ENCODE measurements around the gene COL17A1.

The COL17A1 gene

DNA sequence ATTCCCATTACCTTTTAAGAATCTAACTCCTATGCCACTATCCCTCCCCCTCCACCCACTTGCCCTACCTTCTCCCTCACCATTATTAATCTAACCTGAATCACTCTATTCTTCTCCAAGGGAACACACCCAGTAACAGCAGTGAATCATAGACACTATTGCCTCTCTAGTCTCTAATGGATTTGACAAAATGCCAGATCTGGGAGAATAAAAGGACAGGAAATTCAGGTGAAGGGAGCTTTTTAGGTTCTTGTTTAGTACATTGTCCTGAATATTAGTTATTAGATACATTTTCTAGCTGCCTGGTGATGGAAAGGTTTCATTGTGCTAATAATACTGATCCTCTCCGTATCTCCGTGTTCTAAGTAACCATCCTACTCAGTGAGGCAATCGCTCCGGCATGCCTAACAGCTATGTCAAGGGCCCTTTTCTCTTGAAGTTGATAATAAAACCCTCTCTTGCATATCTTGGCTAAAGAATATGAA is 32.2 kb upstream of the COL17A1 start:
- Histone ChIP-seq H3K4me3 (ENCODE audit: low read length) (no peak overlapping the region), H3K4me1 (ENCODE audit: control insufficient read depth, low read depth, low read length) (no peaks in the 10 kb centered on the region), H4K5ac (ENCODE audit: low read length) (no peak overlapping the region), H3K18ac (ENCODE audit: low read length) (no peak overlapping the region), H2BK5ac (ENCODE audit: low read length) (no peak overlapping the region), H3K9ac (ENCODE audit: low read length) (no peak overlapping the region), H2BK15ac (replicated peaks; ENCODE audit: low read depth) (no peak overlapping the region), H3K4me2 (ENCODE audit: low read length) (no peak overlapping the region), H3K27me3 (ENCODE audit: insufficient read depth, low read length, poor library complexity) (no peaks in the 10 kb centered on the region), H3K4ac (ENCODE audit: low read depth, low read length) (no peak overlapping the region), H2BK120ac (ENCODE audit: low read depth, low read length) (no peak overlapping the region), H3K27ac (ENCODE audit: low read depth, low read length) (no peak overlapping the region), H4K8ac (ENCODE audit: low read depth, low read length) (no peak overlapping the region), H3K79me2 (ENCODE audit: control insufficient read depth, insufficient read depth, low read length) (no peaks in the 10 kb centered on the region), H3K23ac (ENCODE audit: low read length) (no peak overlapping the region), H3K56ac (ENCODE audit: low read length) (no peak overlapping the region), H3K36me3 (ENCODE audit: control insufficient read depth, insufficient read depth, low read length) (no peaks in the 10 kb centered on the region), H3K79me1 (ENCODE audit: low read length) (no peaks in the 10 kb centered on the region), H2AK5ac (ENCODE audit: low read length) (no peak overlapping the region)
- WGBS (ENCODE audit: extremely low coverage, insufficient coverage, low lambda C conversion rate): no CpG with 5 or more reads among the region's 4 CpGs
- no peak for DNase-seq

- H3K36me3 ChIP-seq (ENCODE audit: control insufficient read depth, insufficient read depth, low read length): no peaks in the 10 kb centered on the region
These were observed 27.8 kb upstream of the COL17A1 start for GRCh38 chr10:104113376-104113956.

GRCh38 chr10:104109908-104110662 is 24.4 kb upstream of the COL17A1 start:
- Histone ChIP-seq H3K9ac (ENCODE audit: low read length) (no peak overlapping the region), H3K18ac (ENCODE audit: low read length) (no peak overlapping the region), H2BK120ac (ENCODE audit: low read depth, low read length) (no peak overlapping the region), H3K4ac (ENCODE audit: low read depth, low read length) (no peak overlapping the region), H3K56ac (ENCODE audit: low read length) (no peak overlapping the region), H3K79me2 (ENCODE audit: control insufficient read depth, insufficient read depth, low read length) (no peaks in the 10 kb centered on the region), H2BK5ac (ENCODE audit: low read length) (no peak overlapping the region), H3K36me3 (ENCODE audit: control insufficient read depth, insufficient read depth, low read length) (no peaks in the 10 kb centered on the region), H3K4me1 (ENCODE audit: control insufficient read depth, low read depth, low read length) (no peaks in the 10 kb centered on the region), H3K4me3 (ENCODE audit: low read length) (no peak overlapping the region), H2BK15ac (replicated peaks; ENCODE audit: low read depth) (no peak overlapping the region), H3K27ac (ENCODE audit: low read depth, low read length) (no peak overlapping the region), H4K8ac (ENCODE audit: low read depth, low read length) (no peak overlapping the region), H4K5ac (ENCODE audit: low read length) (no peak overlapping the region), H3K27me3 (ENCODE audit: insufficient read depth, low read length, poor library complexity) (no peaks in the 10 kb centered on the region), H2AK5ac (ENCODE audit: low read length) (no peak overlapping the region), H3K79me1 (ENCODE audit: low read length) (no peaks in the 10 kb centered on the region), H3K23ac (ENCODE audit: low read length) (no peak overlapping the region), H3K4me2 (ENCODE audit: low read length) (no peak overlapping the region)
- no peak for DNase-seq
- no CpG with 5 or more reads among the region's 3 CpGs for WGBS (ENCODE audit: extremely low coverage, insufficient coverage, low lambda C conversion rate)

More at GRCh38 chr10:104113376-104113956, 27.8 kb upstream of the COL17A1 start:
- H4K5ac ChIP-seq (ENCODE audit: low read length): no peak overlapping the region
- no peak overlapping the region for H3K4ac ChIP-seq (ENCODE audit: low read depth, low read length)
- H3K56ac ChIP-seq (ENCODE audit: low read length): no peak overlapping the region
- no peaks in the 10 kb centered on the region for H3K4me1 ChIP-seq (ENCODE audit: control insufficient read depth, low read depth, low read length)
- no peak overlapping the region for H2BK5ac ChIP-seq (ENCODE audit: low read length)
- WGBS (ENCODE audit: extremely low coverage, insufficient coverage, low lambda C conversion rate): no CpG with 5 or more reads among the region's 1 CpG
- no peak overlapping the region for H3K4me2 ChIP-seq (ENCODE audit: low read length)
- H3K27ac ChIP-seq (ENCODE audit: low read depth, low read length): no peak overlapping the region
- H4K8ac ChIP-seq (ENCODE audit: low read depth, low read length): no peak overlapping the region
- no peaks in the 10 kb centered on the region for H3K27me3 ChIP-seq (ENCODE audit: insufficient read depth, low read length, poor library complexity)
- H3K18ac ChIP-seq (ENCODE audit: low read length): no peak overlapping the region
- H3K79me1 ChIP-seq (ENCODE audit: low read length): no peaks in the 10 kb centered on the region
- DNase-seq: no peak
- no peak overlapping the region for H2BK120ac ChIP-seq (ENCODE audit: low read depth, low read length)
- no peak overlapping the region for H2BK15ac ChIP-seq (replicated peaks; ENCODE audit: low read depth)
- H2AK5ac ChIP-seq (ENCODE audit: low read length): no peak overlapping the region
- H3K79me2 ChIP-seq (ENCODE audit: control insufficient read depth, insufficient read depth, low read length): no peaks in the 10 kb centered on the region
- no peak overlapping the region for H3K4me3 ChIP-seq (ENCODE audit: low read length)
- H3K23ac ChIP-seq (ENCODE audit: low read length): no peak overlapping the region
- H3K9ac ChIP-seq (ENCODE audit: low read length): no peak overlapping the region

GRCh38 chr10:104104926-104105325 is 19.2 kb upstream of the COL17A1 start:
- H3K27me3 ChIP-seq (ENCODE audit: insufficient read depth, low read length, poor library complexity): no peaks in the 10 kb centered on the region
- no peak overlapping the region for H3K23ac ChIP-seq (ENCODE audit: low read length)
- no peaks in the 10 kb centered on the region for H3K79me1 ChIP-seq (ENCODE audit: low read length)
- H3K79me2 ChIP-seq (ENCODE audit: control insufficient read depth, insufficient read depth, low read length): no peaks in the 10 kb centered on the region
- H3K4ac ChIP-seq (ENCODE audit: low read depth, low read length): no peak overlapping the region
- no peak overlapping the region for H3K27ac ChIP-seq (ENCODE audit: low read depth, low read length)
- no peaks in the 10 kb centered on the region for H3K36me3 ChIP-seq (ENCODE audit: control insufficient read depth, insufficient read depth, low read length)
- H3K4me1 ChIP-seq (ENCODE audit: control insufficient read depth, low read depth, low read length): no peaks in the 10 kb centered on the region
- DNase-seq: no peak
- no peak overlapping the region for H2BK15ac ChIP-seq (replicated peaks; ENCODE audit: low read depth)
- H3K4me2 ChIP-seq (ENCODE audit: low read length): no peak overlapping the region
- H2BK5ac ChIP-seq (ENCODE audit: low read length): no peak overlapping the region
- no peak overlapping the region for H2BK120ac ChIP-seq (ENCODE audit: low read depth, low read length)
- no peak overlapping the region for H4K8ac ChIP-seq (ENCODE audit: low read depth, low read length)
- no CpG with 5 or more reads among the region's 2 CpGs for WGBS (ENCODE audit: extremely low coverage, insufficient coverage, low lambda C conversion rate)
- no peak overlapping the region for H3K9ac ChIP-seq (ENCODE audit: low read length)
- no peak overlapping the region for H2AK5ac ChIP-seq (ENCODE audit: low read length)
- H3K18ac ChIP-seq (ENCODE audit: low read length): no peak overlapping the region
- no peak overlapping the region for H3K56ac ChIP-seq (ENCODE audit: low read length)
- H4K5ac ChIP-seq (ENCODE audit: low read length): no peak overlapping the region
- no peak overlapping the region for H3K4me3 ChIP-seq (ENCODE audit: low read length)

DNA sequence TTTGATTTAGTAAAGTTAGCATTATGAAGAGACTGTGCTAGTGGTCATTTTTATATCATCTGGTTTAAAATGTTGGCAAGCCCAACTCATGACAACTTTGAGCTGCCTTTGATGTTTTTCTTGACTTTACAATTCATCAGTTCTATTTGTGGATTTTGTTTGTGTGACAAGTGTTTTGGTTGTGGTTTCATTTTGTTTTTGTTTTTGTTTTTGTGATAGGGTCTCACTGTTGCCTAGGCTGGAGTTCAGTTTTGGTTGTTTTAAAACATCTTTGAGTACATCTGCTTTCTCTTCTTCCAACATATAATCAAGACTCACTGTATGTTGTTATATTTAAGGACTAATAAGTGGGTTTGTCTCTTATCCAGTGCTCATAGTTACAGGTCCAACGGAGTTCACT is 18.7 kb upstream of the COL17A1 start:
- Histone ChIP-seq H3K56ac (ENCODE audit: low read length) (no peak overlapping the region), H3K27me3 (ENCODE audit: insufficient read depth, low read length, poor library complexity) (no peaks in the 10 kb centered on the region), H2AK5ac (ENCODE audit: low read length) (no peak overlapping the region), H2BK15ac (replicated peaks; ENCODE audit: low read depth) (no peak overlapping the region), H3K9ac (ENCODE audit: low read length) (no peak overlapping the region), H3K4ac (ENCODE audit: low read depth, low read length) (no peak overlapping the region), H3K79me1 (ENCODE audit: low read length) (no peaks in the 10 kb centered on the region), H4K8ac (ENCODE audit: low read depth, low read length) (no peak overlapping the region), H3K27ac (ENCODE audit: low read depth, low read length) (no peak overlapping the region), H3K23ac (ENCODE audit: low read length) (no peak overlapping the region), H3K18ac (ENCODE audit: low read length) (no peak overlapping the region), H2BK120ac (ENCODE audit: low read depth, low read length) (no peak overlapping the region), H3K36me3 (ENCODE audit: control insufficient read depth, insufficient read depth, low read length) (no peaks in the 10 kb centered on the region), H2BK5ac (ENCODE audit: low read length) (no peak overlapping the region), H3K4me3 (ENCODE audit: low read length) (no peak overlapping the region), H3K4me1 (ENCODE audit: control insufficient read depth, low read depth, low read length) (no peaks in the 10 kb centered on the region), H4K5ac (ENCODE audit: low read length) (no peak overlapping the region), H3K79me2 (ENCODE audit: control insufficient read depth, insufficient read depth, low read length) (no peaks in the 10 kb centered on the region), H3K4me2 (ENCODE audit: low read length) (no peak overlapping the region)
- no CpG with 5 or more reads among the region's 1 CpG for WGBS (ENCODE audit: extremely low coverage, insufficient coverage, low lambda C conversion rate)
- DNase-seq: no peak

Measured in mesendoderm (in vitro differentiated cells).